GM19455 (cell line): Measurements from ENCODE around the gene TEKT3.

Experiments
- ATAC-seq: cut with Tn5 transposase; IDR thresholded peaks from one replicate; pipeline ENCODE4 v1.9.1; 2021; ENCODE audit not compliant: unreplicated experiment

Gene TEKT3

GRCh38 chr17:15350777-15351477, 9.5 kb upstream of the TEKT3 start:
- ATAC-seq, result no peak

GRCh38 chr17:15349119-15349518, 7.7 kb upstream of the TEKT3 start:
- no peak for ATAC-seq

- no peak for ATAC-seq
These were observed 6.6 kb upstream of the TEKT3 start for GRCh38 chr17:15348021-15348420.

GRCh38 chr17:15346066-15346595, 4.7 kb upstream of the TEKT3 start:
- no peak for ATAC-seq

- ATAC-seq, result no peak
These were observed 2.4 kb upstream of the TEKT3 start for GRCh38 chr17:15343749-15344148.

- ATAC-seq, result no peak
These were observed 1.1 kb upstream of the TEKT3 start for GRCh38 chr17:15342460-15342859.

- no peak for ATAC-seq
These were observed 569 bp upstream of the TEKT3 start for GRCh38 chr17:15341966-15342365.

- ATAC-seq, result no peak
These were observed 431 bp downstream of the TEKT3 start for GRCh38 chr17:15340966-15341365.

GRCh38 chr17:15335446-15335845, 6.0 kb downstream of the TEKT3 start:
- no peak for ATAC-seq

- ATAC-seq, result no peak
These were observed 7.1 kb downstream of the TEKT3 start for GRCh38 chr17:15334266-15334665.

GRCh38 chr17:15332338-15332737, 9.1 kb downstream of the TEKT3 start:
- no peak for ATAC-seq

- no peak for ATAC-seq
These were observed 18.3 kb downstream of the TEKT3 start for GRCh38 chr17:15323131-15323530.

GRCh38 chr17:15321556-15322251, 19.7 kb downstream of the TEKT3 start:
- no peak for ATAC-seq

GRCh38 chr17:15319452-15320010, 21.9 kb downstream of the TEKT3 start:
- no peak for ATAC-seq

- no peak for ATAC-seq
These were observed 29.4 kb downstream of the TEKT3 start for GRCh38 chr17:15311996-15312395.

- ATAC-seq, result no peak
These were observed 31.6 kb downstream of the TEKT3 start for GRCh38 chr17:15309793-15310192.

GRCh38 chr17:15309236-15309635, 32.2 kb downstream of the TEKT3 start:
- no peak for ATAC-seq

- no peak for ATAC-seq
These were observed 32.6 kb downstream of the TEKT3 start for GRCh38 chr17:15308758-15309157.

- no peak for ATAC-seq
These were observed 33.7 kb downstream of the TEKT3 start for GRCh38 chr17:15307710-15308111.

- no peak for ATAC-seq
These were observed 37.5 kb downstream of the TEKT3 start for GRCh38 chr17:15303851-15304250.

- no peak for ATAC-seq
These were observed 38.1 kb downstream of the TEKT3 start for GRCh38 chr17:15303268-15303667.

GRCh38 chr17:15301845-15302244, 39.6 kb downstream of the TEKT3 start:
- ATAC-seq, result no peak
